HG02852 (cell line): Measurements from ENCODE around the gene GP1BA.

ENCODE experiments used
- ATAC-seq: cut with Tn5 transposase; IDR thresholded peaks from one replicate; pipeline ENCODE4 v1.9.1; 2021; ENCODE audit warnings: mild to moderate bottlenecking, moderate library complexity; ENCODE audit not compliant: unreplicated experiment

GP1BA gene

DNA sequence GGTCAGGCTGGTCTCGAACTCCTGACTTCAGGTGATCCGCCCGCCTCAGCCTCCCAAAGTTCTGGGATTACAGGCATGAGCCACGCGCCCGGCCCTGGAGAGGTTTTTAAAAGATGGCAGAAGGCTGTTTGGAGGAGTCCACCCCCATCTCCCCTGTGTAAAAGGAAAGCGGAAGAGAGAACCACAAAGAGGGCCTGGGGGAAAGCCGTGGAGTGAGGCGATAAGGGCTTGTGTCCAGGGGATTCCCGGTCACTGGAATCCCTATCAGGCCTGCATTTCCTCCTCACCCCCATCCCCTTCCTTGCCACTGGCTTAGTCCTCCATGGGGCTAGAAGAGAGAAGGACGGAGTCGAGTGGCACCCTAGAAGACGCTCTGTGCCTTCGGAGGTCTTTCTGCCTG, at the start of gene GP1BA:
Gene GP1BA, plus strand, starts transcription at position 315 of the 400 bp plus-strand sequence. CDS start 328 bp downstream, outside the sequence.
- ATAC-seq, result no peak

DNA sequence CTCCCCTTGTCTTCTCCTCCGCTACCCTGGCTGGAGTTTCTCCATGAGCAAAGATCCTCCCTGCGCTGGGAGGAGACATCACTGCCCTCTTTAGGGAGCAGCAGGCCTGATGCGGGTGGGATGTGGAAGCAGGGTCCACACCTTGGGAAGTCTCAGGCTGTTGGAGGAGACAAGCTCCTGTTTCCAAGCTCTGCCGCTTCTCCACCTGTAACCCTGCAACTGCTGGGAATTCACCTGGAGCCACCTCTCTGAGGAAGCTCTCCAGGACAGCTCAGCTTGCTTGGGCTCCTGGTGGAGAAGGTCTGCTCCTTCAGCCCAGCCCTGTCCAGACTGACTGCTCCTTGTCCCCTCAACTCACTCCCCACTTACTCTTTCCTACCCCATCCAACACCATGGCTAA, 47.6 kb upstream of the GP1BA start:
- ATAC-seq, result no peak

DNA sequence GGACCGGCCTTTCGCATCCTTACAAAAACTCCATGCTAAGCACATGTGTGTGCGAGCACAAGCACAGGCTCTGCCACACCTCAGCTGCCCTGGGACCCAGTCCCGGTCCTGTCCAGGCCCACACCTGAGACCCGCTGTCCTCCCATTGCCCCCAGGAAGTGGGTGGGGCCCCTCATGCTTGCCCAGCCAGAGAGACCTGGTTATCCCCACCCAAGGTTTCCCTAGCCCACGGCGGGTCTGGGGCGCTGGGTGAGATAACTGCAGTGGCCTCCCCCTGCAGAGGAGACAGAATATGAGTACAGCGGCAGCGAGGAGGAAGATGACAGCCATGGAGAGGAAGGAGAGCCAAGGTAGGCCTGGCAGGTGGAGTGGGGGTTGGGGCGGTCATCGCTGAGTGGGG, 45.2 kb upstream of the GP1BA start:
- no peak for ATAC-seq

DNA sequence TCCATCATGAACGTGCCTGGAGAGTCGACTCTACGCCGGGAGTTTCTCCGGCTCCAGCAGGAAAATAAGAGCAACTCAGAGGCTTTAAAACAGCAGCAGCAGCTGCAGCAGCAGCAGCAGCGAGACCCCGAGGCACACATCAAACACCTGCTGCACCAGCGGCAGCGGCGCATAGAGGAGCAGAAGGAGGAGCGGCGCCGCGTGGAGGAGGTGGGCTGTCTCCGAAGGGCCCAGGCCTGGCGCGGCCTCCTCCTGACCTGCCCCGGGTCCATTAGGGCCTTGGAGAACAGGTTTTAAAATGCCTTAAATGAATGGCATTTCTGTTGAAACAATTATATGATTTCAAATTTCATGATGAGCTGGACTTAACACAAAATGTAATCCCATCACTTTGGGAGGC, 44.5 kb upstream of the GP1BA start:
- ATAC-seq, result no peak

DNA sequence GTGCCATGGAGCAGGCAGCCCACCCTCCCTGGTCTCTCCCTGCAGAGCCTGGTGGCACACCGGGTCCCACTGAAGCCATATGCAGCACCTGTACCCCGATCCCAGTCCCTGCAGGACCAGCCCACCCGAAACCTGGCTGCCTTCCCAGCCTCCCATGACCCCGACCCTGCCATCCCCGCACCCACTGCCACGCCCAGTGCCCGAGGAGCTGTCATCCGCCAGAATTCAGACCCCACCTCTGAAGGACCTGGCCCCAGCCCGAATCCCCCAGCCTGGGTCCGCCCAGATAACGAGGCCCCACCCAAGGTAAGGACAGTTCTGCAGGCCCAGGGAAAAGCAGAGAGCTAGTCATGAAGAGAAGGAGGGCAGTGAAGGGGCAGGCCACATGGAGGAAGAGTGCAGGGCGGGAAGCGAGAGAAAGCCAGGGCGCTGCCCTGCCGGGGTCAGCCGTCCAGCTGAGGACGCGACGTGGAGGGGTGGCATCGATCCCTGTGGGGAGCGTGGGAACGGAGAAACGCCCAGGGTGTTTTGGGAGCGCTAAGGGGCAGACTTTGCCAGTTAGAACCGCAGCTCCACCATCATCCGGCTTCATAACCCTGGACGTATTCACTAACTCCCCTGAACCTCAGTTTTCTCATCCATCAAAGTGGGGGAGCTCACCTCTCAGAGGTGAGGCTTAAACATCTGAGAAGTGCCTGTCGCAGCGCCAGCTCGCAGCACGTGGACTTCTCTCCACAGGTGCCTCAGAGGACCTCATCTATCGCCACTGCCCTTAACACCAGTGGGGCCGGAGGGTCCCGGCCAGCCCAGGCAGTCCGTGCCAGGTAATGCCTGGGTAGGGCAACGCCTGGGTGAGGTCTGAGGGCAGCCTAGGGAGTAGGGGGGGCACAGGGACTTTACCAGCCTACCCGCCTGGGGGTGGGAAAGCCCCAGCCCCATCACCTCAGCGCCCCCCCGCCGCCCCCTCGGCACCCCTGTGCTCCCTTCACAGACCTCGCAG, 40.4 kb upstream of the GP1BA start:
- ATAC-seq, result no peak

DNA sequence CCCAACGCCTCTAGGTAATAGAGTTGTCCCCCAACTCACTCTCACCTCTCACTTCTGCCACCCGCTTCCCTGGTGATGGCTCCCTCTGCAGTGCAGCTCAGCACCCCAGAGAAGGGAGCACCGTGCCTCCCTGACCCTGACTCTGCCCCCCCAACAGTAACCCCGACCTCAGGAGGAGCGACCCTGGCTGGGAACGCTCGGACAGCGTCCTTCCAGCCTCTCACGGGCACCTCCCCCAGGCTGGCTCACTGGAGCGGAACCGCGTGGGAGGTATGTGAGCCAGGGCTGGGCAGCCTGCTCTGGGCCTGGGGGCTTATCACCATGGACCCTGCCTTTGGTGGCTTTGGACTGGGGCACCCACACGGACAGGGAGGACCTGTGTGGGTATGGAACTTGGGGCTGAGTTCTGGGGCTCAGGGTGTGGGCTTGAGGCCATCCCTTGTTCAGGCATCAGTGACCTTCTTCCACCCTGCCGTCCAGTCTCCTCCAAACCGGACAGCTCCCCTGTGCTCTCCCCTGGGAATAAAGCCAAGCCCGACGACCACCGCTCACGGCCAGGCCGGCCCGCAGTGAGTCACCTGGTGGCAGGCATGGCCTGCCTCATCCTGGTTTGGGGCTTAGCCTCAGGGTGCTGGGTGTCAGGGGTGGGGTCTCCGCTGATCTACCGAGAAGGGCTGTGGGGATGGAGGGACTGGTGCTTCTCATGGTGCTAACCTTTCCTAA, 39.4 kb upstream of the GP1BA start:
- no peak for ATAC-seq

DNA sequence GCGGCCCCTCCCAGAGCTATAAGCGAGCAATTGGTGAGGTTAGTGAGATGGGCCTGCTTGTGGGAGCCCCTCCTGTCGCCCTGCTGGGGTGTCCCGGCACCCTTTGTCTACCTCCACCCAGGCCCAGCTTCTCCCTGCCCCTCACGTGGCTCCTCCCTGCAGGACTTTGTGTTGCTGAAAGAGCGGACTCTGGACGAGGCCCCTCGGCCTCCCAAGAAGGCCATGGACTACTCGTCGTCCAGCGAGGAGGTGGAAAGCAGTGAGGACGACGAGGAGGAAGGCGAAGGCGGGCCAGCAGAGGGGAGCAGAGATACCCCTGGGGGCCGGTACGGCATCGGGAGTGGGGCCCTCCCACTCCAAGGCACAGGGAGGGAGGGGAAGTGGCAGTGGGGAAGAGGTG, 38.8 kb upstream of the GP1BA start:
- no peak for ATAC-seq

DNA sequence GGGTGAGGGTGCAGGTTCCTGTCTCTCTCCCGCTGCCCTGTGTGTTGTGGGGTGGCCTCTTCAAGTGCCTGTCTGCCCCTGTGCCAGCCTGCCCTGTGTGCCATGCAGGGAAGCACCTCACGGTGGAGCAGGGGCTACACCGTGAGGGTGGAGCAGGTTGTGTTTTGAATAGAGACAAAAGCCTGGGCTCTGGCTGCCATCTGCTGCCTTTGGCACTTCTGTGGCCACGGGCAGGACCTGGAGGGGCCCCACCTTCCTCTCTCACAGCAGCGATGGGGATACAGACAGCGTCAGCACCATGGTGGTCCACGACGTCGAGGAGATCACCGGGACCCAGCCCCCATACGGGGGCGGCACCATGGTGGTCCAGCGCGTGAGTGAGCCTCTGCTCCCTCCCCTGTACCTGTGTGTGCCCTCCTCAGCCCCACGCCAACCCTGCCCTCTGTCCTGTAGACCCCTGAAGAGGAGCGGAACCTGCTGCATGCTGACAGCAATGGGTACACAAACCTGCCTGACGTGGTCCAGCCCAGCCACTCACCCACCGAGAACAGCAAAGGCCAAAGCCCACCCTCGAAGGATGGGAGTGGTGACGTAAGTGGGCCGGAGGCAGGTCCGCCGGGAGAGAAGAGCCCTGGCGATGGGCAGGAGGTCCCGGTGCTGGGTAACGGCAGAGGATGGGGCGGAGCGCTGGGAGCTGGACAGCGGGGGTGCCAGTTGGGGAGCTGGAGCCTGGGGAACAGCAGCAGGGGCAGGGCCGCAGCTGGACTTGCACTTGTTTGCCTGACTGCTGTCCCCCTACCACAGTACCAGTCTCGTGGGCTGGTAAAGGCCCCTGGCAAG, 38.1 kb upstream of the GP1BA start:
- ATAC-seq, result no peak

DNA sequence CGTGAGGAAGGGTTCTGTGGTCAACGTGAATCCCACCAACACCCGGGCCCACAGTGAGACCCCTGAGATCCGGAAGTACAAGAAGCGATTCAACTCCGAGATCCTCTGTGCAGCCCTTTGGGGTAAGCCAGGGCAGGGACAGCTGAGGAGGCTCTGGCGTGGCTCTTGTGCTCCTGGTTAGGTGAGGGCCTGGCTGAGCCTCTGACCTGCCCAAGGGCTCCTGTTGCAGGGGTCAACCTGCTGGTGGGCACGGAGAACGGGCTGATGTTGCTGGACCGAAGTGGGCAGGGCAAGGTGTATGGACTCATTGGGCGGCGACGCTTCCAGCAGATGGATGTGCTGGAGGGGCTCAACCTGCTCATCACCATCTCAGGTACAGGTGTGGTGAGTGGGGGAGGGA, 37.0 kb upstream of the GP1BA start:
- no peak for ATAC-seq

DNA sequence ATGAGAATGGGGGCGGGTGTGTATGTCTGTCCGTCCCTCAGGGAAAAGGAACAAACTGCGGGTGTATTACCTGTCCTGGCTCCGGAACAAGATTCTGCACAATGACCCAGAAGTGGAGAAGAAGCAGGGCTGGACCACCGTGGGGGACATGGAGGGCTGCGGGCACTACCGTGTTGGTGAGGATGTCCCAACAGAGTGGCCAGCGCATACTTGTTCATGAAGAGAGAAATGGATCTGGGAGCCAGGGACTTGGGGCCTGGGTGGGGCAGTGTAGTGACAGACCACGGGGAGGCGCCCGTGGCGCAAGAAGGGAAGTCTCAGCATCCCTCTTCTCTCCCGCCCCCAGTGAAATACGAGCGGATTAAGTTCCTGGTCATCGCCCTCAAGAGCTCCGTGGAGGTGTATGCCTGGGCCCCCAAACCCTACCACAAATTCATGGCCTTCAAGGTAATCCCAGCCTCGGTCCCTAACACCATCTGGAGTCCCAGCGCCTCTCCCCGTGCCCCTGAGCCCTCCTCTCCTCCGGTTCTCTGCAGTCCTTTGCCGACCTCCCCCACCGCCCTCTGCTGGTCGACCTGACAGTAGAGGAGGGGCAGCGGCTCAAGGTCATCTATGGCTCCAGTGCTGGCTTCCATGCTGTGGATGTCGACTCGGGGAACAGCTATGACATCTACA, 36.3 kb upstream of the GP1BA start:
- no peak for ATAC-seq

DNA sequence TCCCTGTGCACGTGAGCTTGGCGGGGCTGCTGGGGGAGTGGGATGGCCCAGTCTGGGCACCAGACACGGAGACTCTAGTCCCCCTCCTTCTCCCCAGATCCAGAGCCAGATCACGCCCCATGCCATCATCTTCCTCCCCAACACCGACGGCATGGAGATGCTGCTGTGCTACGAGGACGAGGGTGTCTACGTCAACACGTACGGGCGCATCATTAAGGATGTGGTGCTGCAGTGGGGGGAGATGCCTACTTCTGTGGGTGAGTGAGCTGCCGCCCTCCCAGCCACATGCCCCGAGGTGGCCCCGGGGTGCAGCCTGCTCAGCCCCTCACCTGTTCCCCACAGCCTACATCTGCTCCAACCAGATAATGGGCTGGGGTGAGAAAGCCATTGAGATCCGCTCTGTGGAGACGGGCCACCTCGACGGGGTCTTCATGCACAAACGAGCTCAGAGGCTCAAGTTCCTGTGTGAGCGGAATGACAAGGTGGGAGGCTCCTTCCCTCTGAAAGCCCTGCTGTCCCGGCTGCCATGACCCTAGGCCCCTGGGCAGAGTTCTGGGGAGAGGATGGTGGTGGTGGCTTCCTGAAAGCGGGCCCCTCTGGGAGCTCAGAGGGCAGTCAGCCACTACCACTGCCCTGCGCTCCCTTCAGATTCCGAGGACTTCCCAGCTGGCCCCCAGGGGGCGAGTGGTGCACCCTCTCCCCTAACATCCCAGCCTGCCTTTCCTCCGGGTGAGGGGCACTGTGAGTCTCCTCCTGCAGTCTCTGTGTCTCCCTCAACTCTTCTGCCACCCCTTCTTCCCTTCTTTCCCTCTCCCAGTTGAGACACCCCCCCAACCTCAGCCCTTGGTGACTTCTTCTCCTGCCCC, 35.5 kb upstream of the GP1BA start:
- no peak for ATAC-seq

DNA sequence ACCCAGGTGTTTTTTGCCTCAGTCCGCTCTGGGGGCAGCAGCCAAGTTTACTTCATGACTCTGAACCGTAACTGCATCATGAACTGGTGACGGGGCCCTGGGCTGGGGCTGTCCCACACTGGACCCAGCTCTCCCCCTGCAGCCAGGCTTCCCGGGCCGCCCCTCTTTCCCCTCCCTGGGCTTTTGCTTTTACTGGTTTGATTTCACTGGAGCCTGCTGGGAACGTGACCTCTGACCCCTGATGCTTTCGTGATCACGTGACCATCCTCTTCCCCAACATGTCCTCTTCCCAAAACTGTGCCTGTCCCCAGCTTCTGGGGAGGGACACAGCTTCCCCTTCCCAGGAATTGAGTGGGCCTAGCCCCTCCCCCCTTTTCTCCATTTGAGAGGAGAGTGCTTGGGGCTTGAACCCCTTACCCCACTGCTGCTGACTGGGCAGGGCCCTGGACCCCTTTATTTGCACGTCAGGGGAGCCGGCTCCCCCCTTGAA, 34.8 kb upstream of the GP1BA start:
- ATAC-seq, result no peak

DNA sequence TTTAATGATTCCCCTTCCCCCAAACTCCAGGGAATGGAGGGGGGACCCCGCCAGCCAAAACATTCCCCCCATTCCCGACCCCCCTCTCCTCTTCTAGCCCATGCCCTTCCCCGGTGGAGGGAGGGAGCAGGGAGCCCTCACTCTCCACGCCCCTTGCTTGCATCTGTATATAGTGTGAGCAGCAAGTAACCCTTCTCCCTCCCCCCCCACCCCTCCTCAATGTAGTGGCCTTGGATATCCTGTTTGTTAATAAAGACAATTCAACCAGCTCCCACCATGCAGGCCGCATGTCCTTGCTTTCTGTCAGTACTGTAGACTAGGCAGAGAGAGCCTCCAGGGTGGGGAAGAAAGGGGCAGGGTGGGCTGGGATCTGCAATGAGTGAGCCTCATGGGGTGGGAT, 34.3 kb upstream of the GP1BA start:
- ATAC-seq, result no peak

DNA sequence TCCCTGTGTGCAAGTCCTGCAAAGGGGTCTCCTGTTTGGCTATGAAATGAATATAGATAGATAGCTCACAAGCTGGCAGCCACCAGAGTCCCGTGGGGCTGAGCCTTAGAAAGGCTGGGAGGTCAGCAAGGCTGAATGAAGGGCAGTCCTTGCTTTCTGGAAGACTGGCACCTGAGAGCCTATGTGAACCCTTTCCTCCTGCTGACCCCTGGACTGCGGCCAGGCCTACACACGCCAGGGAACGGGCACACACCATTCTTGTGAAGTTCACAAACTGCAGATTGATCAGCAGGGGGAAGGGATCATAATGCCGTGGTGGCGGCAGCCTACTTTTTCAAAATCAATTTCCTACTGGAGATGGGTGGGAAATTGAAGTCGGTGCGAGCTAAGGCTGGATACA, 33.7 kb upstream of the GP1BA start:
- ATAC-seq, result no peak

DNA sequence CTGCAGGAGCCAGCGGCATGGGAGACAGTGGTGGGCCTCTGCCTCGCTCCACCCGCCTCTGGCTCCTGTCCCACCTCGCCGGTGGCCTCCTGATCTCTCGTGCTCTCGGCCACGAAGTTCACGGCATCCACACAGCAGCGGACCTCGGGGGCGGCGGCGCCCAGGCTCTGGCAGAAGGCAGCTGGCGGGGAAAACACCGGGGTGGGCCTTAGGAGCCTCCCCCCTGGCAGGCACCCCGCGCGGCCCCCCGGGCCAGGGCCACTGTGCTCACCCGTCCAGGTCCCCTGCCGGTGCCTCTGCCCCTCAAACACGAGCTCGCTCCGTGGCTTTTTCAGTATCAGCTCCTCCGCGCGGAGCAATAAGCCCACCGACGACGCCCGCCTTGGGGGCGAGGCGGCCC, 33.1 kb upstream of the GP1BA start:
- ATAC-seq, result no peak

DNA sequence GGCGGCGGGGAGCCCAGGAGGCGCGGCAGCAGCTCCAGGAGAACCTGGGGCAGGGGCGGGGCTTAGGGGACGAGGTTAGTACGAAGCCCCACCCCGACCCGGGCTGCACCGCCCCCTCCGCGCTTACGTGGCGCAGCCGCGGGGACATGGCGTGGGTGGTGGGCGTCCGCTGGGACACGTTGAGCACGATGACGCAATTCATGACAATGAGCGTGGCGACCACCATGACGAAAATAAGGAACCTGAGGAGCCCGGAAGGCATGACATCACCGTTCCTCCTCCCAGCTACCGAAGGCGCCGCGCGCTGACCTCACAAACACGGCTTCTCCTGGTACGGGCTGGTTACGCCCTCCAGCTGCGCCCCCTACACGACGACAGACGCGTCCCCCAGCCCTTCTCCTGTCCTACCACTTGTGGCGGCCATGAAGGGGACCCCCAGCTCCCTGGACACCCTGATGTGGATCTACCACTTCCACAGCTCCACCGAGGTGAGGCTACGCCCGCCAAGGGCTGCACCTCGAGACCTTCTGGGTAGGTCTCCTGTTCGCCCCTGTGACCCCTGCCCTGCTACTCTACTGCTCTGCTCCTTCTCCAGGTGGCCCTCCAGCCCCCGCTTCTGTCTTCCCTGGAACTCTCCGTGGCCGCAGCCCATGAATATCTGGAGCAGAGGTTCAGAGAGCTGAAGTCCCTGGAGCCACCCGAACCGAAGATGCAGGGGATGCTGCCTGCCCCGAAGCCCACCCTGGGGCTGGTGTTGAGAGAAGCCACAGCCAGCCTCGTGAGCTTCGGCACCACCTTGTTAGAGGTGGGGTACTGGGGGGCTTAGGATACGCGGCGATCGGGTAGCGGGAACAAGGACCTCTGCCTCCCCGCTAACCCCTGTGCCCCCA, 32.5 kb upstream of the GP1BA start, which contains the start of gene C17orf107:
Gene C17orf107, plus strand, starts transcription at position 196 of the 890 bp plus-strand sequence. Its CDS starts 227 bp downstream, at position 423.
- ATAC-seq, result no peak

DNA sequence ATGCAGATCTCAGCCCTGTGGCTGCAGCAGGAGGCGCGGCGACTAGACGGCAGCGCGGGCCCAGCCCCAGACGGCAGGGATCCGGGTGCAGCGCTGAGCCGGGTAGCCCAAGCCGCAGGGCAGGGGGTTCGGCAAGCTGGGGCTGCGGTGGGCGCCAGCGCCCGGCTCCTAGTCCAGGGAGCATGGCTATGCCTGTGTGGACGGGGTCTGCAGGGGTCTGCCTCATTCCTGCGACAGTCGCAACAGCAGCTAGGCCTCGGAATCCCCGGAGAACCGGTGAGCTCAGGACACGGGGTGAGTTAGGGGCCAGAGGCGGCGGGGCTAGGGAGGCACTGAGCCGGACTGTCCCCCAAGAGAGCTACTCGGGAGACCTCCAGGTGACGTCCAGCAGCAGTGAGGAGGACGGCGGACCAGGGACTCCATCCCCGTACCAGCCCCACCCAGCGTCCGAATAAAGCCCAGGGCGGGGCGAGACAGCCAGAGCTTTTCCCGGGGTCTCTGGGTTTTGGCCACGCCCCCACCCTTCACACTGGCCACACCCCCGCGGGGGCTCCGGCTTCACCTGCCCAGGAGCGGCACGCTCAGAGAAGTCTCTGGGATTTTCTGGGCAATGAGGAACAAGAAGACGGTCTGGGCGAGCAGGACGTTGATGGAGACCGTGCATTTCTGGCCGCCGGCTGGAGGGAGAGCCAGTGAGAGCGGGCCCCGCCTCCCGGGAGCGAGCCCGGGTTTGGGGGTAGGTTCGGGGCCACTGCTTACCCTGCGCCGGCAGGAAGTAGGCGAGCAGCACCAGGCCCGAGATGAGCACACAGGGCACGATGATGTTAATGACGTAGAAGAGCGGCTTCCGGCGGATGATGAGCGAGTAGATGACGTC, 31.6 kb upstream of the GP1BA start:
- no peak for ATAC-seq
